ENCODE data around the gene SLC39A3.
A peak's percentile ranks its signal among the peaks of the same experiment; 100 is the strongest.
"Not testable (repeated sequence)": the region's sequence is repeated elsewhere in the genome, so short reads cannot be mapped to it uniquely, and the experiment has no call there.

The SLC39A3 gene

GRCh38 chr19:2722541-2723344, 17.1 kb downstream of the SLC39A3 start:
- no peak for DNase-seq (ENCODE audit: low spot score)

DNA sequence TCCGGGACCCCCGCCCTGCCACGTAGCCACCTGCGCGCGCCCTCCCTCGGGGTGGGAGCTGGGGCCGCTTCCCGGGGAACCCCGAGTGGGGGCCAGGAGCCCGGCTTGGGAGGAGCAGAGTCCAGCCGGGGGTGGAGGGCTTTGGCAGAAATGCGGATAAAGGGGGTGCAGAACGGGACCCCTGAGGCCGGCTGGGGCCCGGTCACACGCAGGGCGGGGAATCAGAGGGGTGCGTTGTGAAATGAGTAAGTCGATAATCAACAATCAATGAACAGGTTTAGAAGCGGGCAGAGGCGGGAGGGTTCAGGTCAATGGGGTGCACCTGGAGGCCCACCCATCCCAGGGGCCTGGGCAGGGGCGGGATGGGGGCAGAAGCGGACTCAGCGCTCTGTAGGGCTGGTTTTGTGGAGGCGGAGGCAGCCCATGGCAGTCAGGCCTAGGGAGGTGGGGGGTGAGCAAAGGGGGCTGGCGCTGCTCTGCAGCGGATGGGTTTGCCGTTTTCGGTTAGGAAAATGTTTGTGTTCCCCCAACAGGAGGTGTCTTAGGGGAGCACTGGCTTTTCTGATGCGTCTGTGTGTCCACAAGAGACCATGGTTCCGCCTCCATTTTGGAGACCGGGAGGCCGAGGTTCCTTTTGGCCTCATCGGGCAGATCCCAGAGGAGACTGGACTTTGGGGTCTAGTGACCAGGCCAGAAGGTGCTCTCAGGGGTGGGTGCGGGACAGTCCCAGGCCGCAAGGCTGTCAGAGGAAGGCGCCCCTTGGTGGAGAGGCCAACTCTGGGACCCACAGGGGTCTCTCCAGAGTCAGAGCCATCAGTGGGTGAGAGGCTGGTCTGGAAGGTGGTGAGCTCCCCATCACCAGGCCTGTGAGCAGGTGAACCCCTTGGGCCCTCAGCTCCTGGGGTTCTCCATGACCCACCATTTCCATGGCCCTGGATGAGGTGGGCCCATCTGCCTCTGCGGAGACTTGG, 18.0 kb downstream of the SLC39A3 start:
- no peak for DNase-seq (ENCODE audit: low spot score)

DNA sequence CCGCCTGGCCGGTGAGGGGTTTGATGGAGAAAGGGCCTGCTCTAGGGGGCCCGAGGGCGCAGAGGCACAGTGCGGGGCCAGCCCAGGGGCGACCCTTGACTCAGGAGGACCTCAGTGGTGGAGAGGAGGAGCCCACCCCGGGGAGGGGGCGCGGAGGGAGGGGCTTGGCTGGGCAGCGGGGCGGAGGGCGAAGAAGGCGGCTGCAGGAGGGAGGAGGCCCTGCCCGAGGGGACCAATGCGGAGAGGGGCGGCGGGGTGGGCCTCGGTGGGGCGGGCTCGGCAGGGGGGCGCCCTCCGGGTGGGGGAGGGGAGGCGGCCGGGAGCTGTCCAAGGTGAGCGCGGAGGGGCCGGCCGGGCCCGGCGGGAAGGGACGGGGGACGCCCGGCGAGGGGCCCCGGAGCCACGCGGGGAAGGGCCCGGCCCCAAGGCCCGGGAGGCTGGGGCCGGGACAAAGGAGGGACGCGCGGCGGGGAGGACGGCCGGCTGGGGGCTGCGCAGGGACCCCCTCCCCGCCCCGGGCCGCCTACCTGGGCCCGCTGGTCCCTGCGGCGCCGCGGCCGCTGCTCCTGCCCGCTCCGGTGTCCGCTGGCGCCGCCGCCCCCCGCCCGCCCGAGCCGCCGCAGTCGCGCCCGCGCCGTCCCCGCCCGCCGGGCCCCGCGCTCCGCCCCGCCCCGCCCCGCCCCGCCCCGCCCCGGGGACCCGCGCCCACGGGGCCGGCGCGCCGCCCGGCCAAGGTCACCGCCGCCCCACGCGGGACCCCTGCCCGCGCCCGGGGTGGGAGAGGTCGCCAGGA, 18.8 kb downstream of the SLC39A3 start, which contains the start of gene DIRAS1:
DIRAS1 (minus strand) TSS at position 596 of the 793 bp plus-strand sequence. CDS start 3,566 bp downstream, outside the sequence.
- no peak for DNase-seq (ENCODE audit: low spot score)

- peak; percentile 40 for DNase-seq (ENCODE audit: low spot score)
Observed at GRCh38 chr19:2719920-2720776, 19.7 kb downstream of the SLC39A3 start.

DNA sequence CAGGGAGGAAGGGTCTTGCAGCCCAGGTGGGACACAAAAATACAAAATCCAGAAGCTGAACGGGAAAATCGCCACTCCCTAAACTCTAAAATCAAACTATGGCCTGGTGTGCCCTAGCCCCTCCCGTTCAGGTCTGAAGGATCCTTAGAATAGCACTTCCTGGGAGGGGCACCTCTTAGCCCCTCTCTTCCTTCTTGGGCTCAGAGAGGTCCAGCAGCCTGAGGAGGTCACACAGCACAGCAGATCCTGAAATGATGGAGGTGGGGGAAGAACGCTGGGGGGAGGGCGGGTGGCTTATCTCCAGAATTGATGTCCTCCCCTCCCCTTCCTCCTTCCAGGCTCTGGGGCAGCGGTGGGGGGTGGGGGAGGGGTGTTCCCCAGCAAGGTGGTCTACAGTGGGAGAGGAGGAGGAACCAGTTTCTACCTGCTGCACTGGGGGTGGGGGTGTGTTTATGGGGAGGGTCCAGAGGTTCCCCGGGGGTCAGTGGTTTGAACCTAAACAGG, 20.5 kb downstream of the SLC39A3 start:
- DNase-seq (ENCODE audit: low spot score): no peak

GRCh38 chr19:2717638-2718541, 21.9 kb downstream of the SLC39A3 start:
- no peak for DNase-seq (ENCODE audit: low spot score)

- no peak for DNase-seq (ENCODE audit: low spot score)
Observed at GRCh38 chr19:2716722-2717637, 22.8 kb downstream of the SLC39A3 start.

DNA sequence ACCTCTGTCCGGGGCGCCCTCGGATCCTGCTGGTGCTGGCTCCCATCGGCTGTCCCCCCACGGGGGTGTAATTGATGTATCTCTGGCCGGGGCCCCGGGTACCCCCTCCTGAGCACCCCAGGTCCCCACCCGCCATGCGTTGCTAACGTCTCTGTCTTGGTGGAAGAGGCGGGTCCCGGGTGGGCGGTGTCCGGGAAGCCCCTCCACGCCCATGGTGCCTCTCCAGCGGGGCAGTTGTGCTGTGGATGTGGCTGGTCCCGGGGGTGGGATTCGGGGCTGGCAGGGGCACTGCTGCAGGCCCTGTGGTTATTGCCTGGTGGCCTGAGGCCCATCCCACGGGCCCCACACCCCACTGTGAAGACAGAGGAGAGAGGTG, 23.6 kb downstream of the SLC39A3 start:
- no peak for DNase-seq (ENCODE audit: low spot score)

GRCh38 chr19:2715470-2716274, 24.1 kb downstream of the SLC39A3 start:
- DNase-seq (ENCODE audit: low spot score): no peak

GRCh38 chr19:2714531-2715269, 25.1 kb downstream of the SLC39A3 start:
- DNase-seq (ENCODE audit: low spot score): no peak

- DNase-seq (ENCODE audit: low spot score): not testable (repeated sequence)
Observed at GRCh38 chr19:2714102-2714501, 25.7 kb downstream of the SLC39A3 start.

DNA sequence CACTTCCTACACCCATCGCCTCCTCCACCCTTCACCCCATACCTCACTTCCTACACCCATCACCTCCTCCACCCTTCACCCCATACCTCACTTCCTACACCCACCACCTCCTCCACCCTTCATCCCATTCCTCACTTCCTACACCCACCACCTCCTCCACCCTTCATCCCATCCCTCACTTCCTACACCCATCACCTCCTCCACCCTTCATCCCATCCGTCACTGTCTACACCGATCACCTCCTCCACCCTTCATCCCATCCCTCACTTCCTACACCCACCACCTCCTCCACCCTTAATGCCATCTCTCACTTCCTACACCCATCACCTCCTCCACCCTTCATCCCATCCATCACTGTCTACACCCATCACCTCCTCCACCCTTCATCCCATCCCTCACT, 26.6 kb downstream of the SLC39A3 start:
- DNase-seq (ENCODE audit: low spot score): not testable (repeated sequence)

DNA sequence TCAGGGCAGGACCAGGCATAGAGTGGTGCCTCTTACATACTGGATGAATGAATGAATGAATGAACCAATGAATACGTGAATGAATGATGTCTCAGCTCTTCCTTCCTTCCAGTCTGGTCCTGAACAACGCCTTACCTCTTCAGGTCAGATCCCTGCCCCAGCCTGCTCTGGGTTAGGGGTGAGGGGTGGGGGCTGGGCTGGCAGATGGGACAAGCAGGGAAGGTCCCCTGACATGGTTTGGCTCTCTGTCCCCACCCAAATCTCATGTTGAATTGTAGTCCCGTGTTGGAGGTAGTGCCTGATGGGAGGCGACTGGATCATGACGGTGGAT, 28.0 kb downstream of the SLC39A3 start:
- DNase-seq (ENCODE audit: low spot score): no peak

DNA sequence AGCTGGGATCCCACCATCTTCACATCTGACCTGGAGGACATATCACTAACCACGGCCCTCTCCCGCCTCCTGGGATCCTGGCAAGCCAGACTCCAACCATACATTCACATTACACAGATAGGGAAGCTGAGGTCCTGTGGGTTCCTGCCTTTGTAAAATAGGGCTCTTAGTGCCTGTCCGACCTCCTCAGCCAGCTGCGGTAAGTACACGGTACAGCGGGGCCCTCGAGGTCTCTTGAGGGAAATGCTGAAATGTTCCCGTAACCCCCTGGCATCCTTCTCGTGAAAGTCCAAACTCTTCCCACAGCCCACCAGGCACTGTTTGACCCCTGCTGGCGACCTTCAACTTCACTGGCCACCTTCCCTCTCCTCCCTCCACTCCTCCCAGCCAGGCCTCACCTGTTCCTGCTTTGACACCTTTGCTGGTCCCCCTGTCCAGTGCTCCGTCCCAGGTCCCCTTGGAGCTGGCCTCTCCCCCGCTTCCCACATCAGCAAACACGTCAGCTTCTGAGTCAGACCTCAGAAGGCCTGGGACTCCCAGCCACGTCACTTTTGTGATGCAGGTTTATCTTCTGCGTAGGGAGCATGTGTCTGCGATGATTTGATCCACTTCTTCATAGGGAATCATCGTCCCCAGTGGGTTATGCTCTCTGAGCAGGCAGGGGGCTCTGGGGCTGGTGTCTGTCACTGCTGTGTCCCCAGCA, 28.5 kb downstream of the SLC39A3 start:
- DNase-seq (ENCODE audit: low spot score): no peak

DNA sequence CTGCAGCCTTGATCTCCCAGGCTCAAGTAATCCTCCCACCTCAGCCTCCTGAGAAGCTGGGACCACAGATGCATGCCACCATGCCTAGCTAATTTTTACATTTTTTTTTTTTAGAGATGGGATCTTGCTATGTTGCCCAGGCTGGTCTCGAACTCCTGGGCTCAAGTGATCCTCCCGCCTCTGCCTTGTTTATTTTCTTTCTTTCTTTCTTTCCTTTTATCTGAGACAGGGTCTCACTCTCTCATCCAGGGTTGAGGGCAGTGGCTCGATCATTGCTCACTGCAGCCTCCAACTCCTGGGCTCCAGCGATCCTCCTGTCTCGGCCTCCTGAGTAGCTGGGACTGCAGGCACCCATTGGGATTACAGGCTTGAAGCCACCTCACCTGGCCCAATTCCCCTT, 33.6 kb downstream of the SLC39A3 start:
- no peak for DNase-seq (ENCODE audit: low spot score)

DNA sequence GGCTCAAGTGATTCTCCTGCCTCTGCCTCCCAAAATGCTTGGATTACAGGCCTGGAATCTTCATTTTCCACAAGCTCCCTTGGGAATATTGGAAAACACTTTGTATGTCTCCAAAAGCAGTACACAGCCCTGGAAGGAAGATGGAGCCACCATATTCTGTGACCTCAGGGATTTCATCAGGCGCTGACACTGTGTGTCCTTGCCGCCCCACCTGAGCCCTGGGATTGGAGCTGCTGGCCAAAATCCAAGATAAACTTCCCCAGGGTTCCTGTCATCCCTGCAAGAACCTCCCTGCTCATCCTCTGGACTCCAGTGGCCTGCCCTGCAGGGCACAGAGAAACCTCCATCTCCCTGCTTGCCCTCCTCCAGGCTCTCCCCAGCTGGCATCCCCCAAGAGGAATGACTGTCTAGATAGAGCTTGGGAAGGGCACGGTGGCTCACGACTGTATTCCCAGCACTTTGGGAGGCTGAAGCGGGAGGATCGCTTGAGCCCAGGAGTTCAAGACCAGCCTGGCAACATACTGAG, 36.1 kb downstream of the SLC39A3 start:
- no peak for DNase-seq (ENCODE audit: low spot score)
